Vagina (tissue), 2 donors: ENCODE results near the gene C5AR2.

Source experiments
- POLR2A ChIP-seq, 2 donors: fragments of 450-650 bp; IDR thresholded peaks; one replicate each; pipeline ENCODE4 v1.6.1; 2017; ENCODE audit warnings: antibody characterized with exemption in 2 of 2, mild to moderate bottlenecking in 2 of 2, moderate library complexity in 2 of 2
- POLR2AphosphoS5 ChIP-seq, 2 donors: sonication (generic); formaldehyde crosslinking; IDR thresholded peaks; one replicate each; pipeline ENCODE4 v1.9.0; 2017; ENCODE audit warnings: antibody characterized with exemption in 2 of 2, mild to moderate bottlenecking in 2 of 2, low read depth in 1 of 2; ENCODE audit not compliant: insufficient read depth in 1 of 2
- TF ChIP-seq, protein P1 (sequence below), 3 experiments: fragments of 450-650 bp in 2 of 3; fragments of 200-600 bp in 1 of 3; sonication (generic) in 1 of 3; IDR thresholded peaks; one replicate each; pipeline ENCODE4 v1.5.1; 2017 to 2019; ENCODE audit warnings: antibody characterized with exemption in 3 of 3, mild to moderate bottlenecking in 2 of 3, moderate library complexity in 2 of 3

DNA sequence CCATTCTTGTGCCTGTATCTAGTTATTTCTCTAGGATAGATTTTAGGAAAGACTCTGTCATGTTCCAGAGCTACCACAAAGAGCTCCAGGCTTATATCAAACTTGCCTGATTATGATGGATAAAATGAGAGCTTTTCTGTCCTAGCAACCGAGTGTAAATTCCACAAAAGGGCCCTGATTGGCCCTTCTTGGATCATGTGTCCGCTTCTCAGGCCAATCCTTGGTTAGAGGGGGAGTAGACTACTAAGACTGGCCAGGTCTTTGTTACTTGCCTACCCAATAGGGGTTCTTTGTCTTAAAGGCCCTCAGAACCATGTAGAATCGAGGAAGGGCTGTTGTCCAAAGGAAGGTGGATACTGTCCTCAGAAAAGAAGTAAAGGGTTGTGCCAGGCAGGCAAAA is 19.6 kb downstream of the C5AR2 start:
- TF ChIP-seq, protein P1, sequence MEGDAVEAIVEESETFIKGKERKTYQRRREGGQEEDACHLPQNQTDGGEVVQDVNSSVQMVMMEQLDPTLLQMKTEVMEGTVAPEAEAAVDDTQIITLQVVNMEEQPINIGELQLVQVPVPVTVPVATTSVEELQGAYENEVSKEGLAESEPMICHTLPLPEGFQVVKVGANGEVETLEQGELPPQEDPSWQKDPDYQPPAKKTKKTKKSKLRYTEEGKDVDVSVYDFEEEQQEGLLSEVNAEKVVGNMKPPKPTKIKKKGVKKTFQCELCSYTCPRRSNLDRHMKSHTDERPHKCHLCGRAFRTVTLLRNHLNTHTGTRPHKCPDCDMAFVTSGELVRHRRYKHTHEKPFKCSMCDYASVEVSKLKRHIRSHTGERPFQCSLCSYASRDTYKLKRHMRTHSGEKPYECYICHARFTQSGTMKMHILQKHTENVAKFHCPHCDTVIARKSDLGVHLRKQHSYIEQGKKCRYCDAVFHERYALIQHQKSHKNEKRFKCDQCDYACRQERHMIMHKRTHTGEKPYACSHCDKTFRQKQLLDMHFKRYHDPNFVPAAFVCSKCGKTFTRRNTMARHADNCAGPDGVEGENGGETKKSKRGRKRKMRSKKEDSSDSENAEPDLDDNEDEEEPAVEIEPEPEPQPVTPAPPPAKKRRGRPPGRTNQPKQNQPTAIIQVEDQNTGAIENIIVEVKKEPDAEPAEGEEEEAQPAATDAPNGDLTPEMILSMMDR (IDR thresholded peaks at IDR 0.05) = no peak
- no peak for TF ChIP-seq POLR2A (IDR thresholded peaks at IDR 0.05)
- no peak for TF ChIP-seq POLR2AphosphoS5 (IDR thresholded peaks at IDR 0.05; ENCODE audit: insufficient read depth in 1 of 2, low read depth in 1 of 2)
